ENCODE measurements around the gene EMC7. TPM values are rescaled to one million over a fixed set of nuclear protein-coding genes. Genes with fewer than 3 reads are reported as not detected.

The EMC7 gene
- total and polyA plus RNA-seq, 8 donors: 25.8 to 48.4 (median 33.8) TPM

- Histone ChIP-seq H3K27me3 (no peaks in the 10 kb centered on the region), H3K36me3 (no peaks in the 10 kb centered on the region), H3K4me3 (no peak overlapping the region), H3K9me3 (no peaks in the 10 kb centered on the region), H3K4me1 (no peaks in the 10 kb centered on the region), H3K27ac (no peak overlapping the region)
- no peak for DNase-seq
- WGBS, 2 donors: 62 to 70% methylated on average over 4 of the region's 4 CpGs
- FAIRE-seq: no peak
- intact Hi-C loops (cut with DNase I): loop anchor here in 1 of 3 donors (10.0 kb wide), 1 partner anchor 86 kb away; no protein-coding TSS in a partner anchor
- TF ChIP-seq CTCF (IDR thresholded peaks at IDR 0.05): no peak
- no peak for ATAC-seq
Observed at GRCh38 chr15:34119291-34119690, 17.6 kb upstream of the EMC7 start.

- no peaks in the 10 kb centered on the region for H3K36me3 ChIP-seq
- 33 to 38% methylated on average over 2 of the region's 2 CpGs for WGBS, 2 donors
- no peaks in the 10 kb centered on the region for H3K9me3 ChIP-seq
- TF ChIP-seq CTCF (IDR thresholded peaks at IDR 0.05): no peak
- FAIRE-seq (no peak), ATAC-seq (no peak), DNase-seq (no peak)
- intact Hi-C loops (cut with DNase I): loop anchor here in 1 of 3 donors (10.0 kb wide), 1 partner anchor 88 kb away; no protein-coding TSS in a partner anchor
- no peaks in the 10 kb centered on the region for H3K4me1 ChIP-seq
- H3K27me3 ChIP-seq: no peaks in the 10 kb centered on the region
- no peak overlapping the region for H3K27ac ChIP-seq
- H3K4me3 ChIP-seq: no peak overlapping the region
Observed at GRCh38 chr15:34116620-34117019, 15.0 kb upstream of the EMC7 start.

- no peaks in the 10 kb centered on the region for H3K9me3 ChIP-seq
- FAIRE-seq: no peak
- no peak overlapping the region for H3K27ac ChIP-seq
- no peak overlapping the region for H3K4me3 ChIP-seq
- H3K36me3 ChIP-seq: no peaks in the 10 kb centered on the region
- 75 to 81% methylated on average over 3 of the region's 3 CpGs for WGBS, 2 donors
- H3K4me1 ChIP-seq: no peaks in the 10 kb centered on the region
- intact Hi-C loops (cut with DNase I): loop anchor here in 1 of 3 donors (10.0 kb wide), 1 partner anchor 90 kb away; no protein-coding TSS in a partner anchor
- no peak for ATAC-seq
- TF ChIP-seq CTCF (IDR thresholded peaks at IDR 0.05): no peak
- DNase-seq: no peak
- H3K27me3 ChIP-seq: no peaks in the 10 kb centered on the region
Observed at GRCh38 chr15:34114739-34115138, 13.1 kb upstream of the EMC7 start.

GRCh38 chr15:34114215-34114614, 12.6 kb upstream of the EMC7 start:
- 49 to 50% methylated on average over 2 of the region's 2 CpGs for WGBS, 2 donors
- Histone ChIP-seq H3K27me3 (no peaks in the 10 kb centered on the region), H3K27ac (no peak overlapping the region), H3K4me3 (no peak overlapping the region), H3K4me1 (no peaks in the 10 kb centered on the region), H3K36me3 (no peaks in the 10 kb centered on the region), H3K9me3 (no peaks in the 10 kb centered on the region)
- TF ChIP-seq CTCF (IDR thresholded peaks at IDR 0.05): no peak
- ATAC-seq (no peak), FAIRE-seq (no peak), DNase-seq (no peak)
- intact Hi-C loops (cut with DNase I): loop anchor here in 1 of 3 donors (10.0 kb wide), 1 partner anchor 91 kb away; no protein-coding TSS in a partner anchor

- WGBS, 2 donors: 55 to 63% methylated on average over 6 of the region's 6 CpGs
- Histone ChIP-seq H3K9me3 (no peaks in the 10 kb centered on the region), H3K36me3 (no peaks in the 10 kb centered on the region), H3K4me1 (no peaks in the 10 kb centered on the region), H3K27me3 (no peaks in the 10 kb centered on the region), H3K27ac (no peak overlapping the region), H3K4me3 (no peak overlapping the region)
- TF ChIP-seq CTCF (IDR thresholded peaks at IDR 0.05): no peak
- ATAC-seq (no peak), FAIRE-seq (no peak), DNase-seq (no peak)
- intact Hi-C loops (cut with DNase I): loop anchor here in 1 of 3 donors (10.0 kb wide), 1 partner anchor 93 kb away; no protein-coding TSS in a partner anchor
Observed at GRCh38 chr15:34111488-34111887, 9.8 kb upstream of the EMC7 start.

Data from pancreas (tissue), 10 donors.